Measurements from ENCODE around the gene CIDEC. TPM values are rescaled to one million over a fixed set of nuclear protein-coding genes. Genes with fewer than 3 reads are reported as not detected.

Gene CIDEC
- polyA plus RNA-seq, 3 donors = 0.08 TPM; not detected in 2

GRCh38 chr3:9834520-9835380 is 45.3 kb downstream of the CIDEC start:
- no peak overlapping the region for H2AFZ ChIP-seq (ENCODE audit: insufficient read depth, low read depth, low read length, poor library complexity, severe bottlenecking)
- peaks cover 43 to 63% of the 10 kb centered on the region in 2 donors for H3K36me3 ChIP-seq (replicated peaks in 1 of 2; ENCODE audit: control insufficient read depth in 1 of 2, insufficient read depth in 2 of 2, low read length in 2 of 2)
- DNase-seq = no peak
- no peak for TF ChIP-seq CTCF (IDR thresholded peaks at IDR 0.05)
- no peaks in the 10 kb centered on the region for H3K9me3 ChIP-seq (replicated peaks in 1 of 2; ENCODE audit: control insufficient read depth in 1 of 2, insufficient read depth in 1 of 2, low read length in 2 of 2)
- no peaks in the 10 kb centered on the region for H3K27me3 ChIP-seq (ENCODE audit: control insufficient read depth in 2 of 2, insufficient read depth in 2 of 2, low read length in 2 of 2)
- H3K4me3 ChIP-seq (replicated peaks in 1 of 3; ENCODE audit: low read depth in 2 of 3, low read length in 3 of 3) = no peak overlapping the region
- H3K27me3 Mint-ChIP-seq (ENCODE audit: low read depth in 3 of 3) = peaks cover 0 to 4% (median 2%) of the 10 kb centered on the region in 3 donors
- H3K4me1 ChIP-seq (ENCODE audit: control insufficient read depth in 1 of 2, insufficient read depth in 2 of 2, low read length in 2 of 2) = peaks cover 11 to 14% of the 10 kb centered on the region in 2 donors
- WGBS (ENCODE audit: insufficient coverage) = 94% methylated on average over 15 of the region's 18 CpGs
- peak overlapping the region in 5 of 7 donors; percentile 11 to 64 (median 56) for H3K27ac Mint-ChIP-seq
- intact Hi-C loops (cut with micrococcal nuclease) = no loop called here
- H3K9ac ChIP-seq (ENCODE audit: insufficient read depth, low read length, poor library complexity, severe bottlenecking) = no peak overlapping the region
- no peak overlapping the region for H3K27ac ChIP-seq (ENCODE audit: low read depth in 1 of 2, low read length in 2 of 2)
- H3K9me3 Mint-ChIP-seq = no peaks in the 10 kb centered on the region
- H3K4me3 Mint-ChIP-seq = no peak overlapping the region
- no peaks in the 10 kb centered on the region for H3K79me2 ChIP-seq (ENCODE audit: insufficient read depth, low read length)
- H3K4me1 Mint-ChIP-seq = peaks cover 13% of the 10 kb centered on the region
- no peaks in the 10 kb centered on the region for H4K20me1 ChIP-seq (ENCODE audit: insufficient read depth, low read length)
- no peak overlapping the region for H3K4me2 ChIP-seq (replicated peaks; ENCODE audit: extremely low read depth, low read length, poor library complexity, severe bottlenecking)
- H3K36me3 Mint-ChIP-seq = peaks cover 55 to 76% of the 10 kb centered on the region in 2 donors

- intact Hi-C loops (cut with micrococcal nuclease) = no loop called here
- Histone ChIP-seq H3K9me3 (replicated peaks in 1 of 2; ENCODE audit: control insufficient read depth in 1 of 2, insufficient read depth in 1 of 2, low read length in 2 of 2) (no peaks in the 10 kb centered on the region), H3K36me3 (replicated peaks in 1 of 2; ENCODE audit: control insufficient read depth in 1 of 2, insufficient read depth in 2 of 2, low read length in 2 of 2) (peaks cover 50 to 69% of the 10 kb centered on the region in 2 donors), H3K4me2 (replicated peaks; ENCODE audit: extremely low read depth, low read length, poor library complexity, severe bottlenecking) (no peak overlapping the region), H2AFZ (ENCODE audit: insufficient read depth, low read depth, low read length, poor library complexity, severe bottlenecking) (no peak overlapping the region), H3K4me3 (replicated peaks in 1 of 3; ENCODE audit: low read depth in 2 of 3, low read length in 3 of 3) (no peak overlapping the region), H3K79me2 (ENCODE audit: insufficient read depth, low read length) (no peaks in the 10 kb centered on the region), H3K27me3 (ENCODE audit: control insufficient read depth in 2 of 2, insufficient read depth in 2 of 2, low read length in 2 of 2) (no peaks in the 10 kb centered on the region), H4K20me1 (ENCODE audit: insufficient read depth, low read length) (no peaks in the 10 kb centered on the region), H3K4me1 (ENCODE audit: control insufficient read depth in 1 of 2, insufficient read depth in 2 of 2, low read length in 2 of 2) (peaks cover 5% of the 10 kb centered on the region in 2 donors), H3K9ac (ENCODE audit: insufficient read depth, low read length, poor library complexity, severe bottlenecking) (no peak overlapping the region), H3K27ac (ENCODE audit: low read depth in 1 of 2, low read length in 2 of 2) (no peak overlapping the region)
- 100% methylated on average over 6 of the region's 9 CpGs for WGBS (ENCODE audit: insufficient coverage)
- H3K4me1 Mint-ChIP-seq = peaks cover 6% of the 10 kb centered on the region
- no peaks in the 10 kb centered on the region for H3K9me3 Mint-ChIP-seq
- no peak overlapping the region for H3K4me3 Mint-ChIP-seq
- no peak for TF ChIP-seq CTCF (IDR thresholded peaks at IDR 0.05)
- H3K27me3 Mint-ChIP-seq (ENCODE audit: low read depth in 3 of 3) = peaks cover 0 to 4% (median 2%) of the 10 kb centered on the region in 3 donors
- DNase-seq = no peak
- H3K36me3 Mint-ChIP-seq = peaks cover 58 to 77% of the 10 kb centered on the region in 2 donors
- H3K27ac Mint-ChIP-seq = peak overlapping the region in 1 of 7 donors; percentile 36
Observed at GRCh38 chr3:9833078-9833477, 47.0 kb downstream of the CIDEC start.

Data from CD14-positive monocyte (primary cell).